K562 (cell line): Measurements from ENCODE around the gene CAMK1D. TPM values are rescaled to one million over a fixed set of nuclear protein-coding genes. Genes with fewer than 3 reads are reported as not detected.

Experiments used
- ATAC-seq: fragments of 200-7000 bp; cut with Tn5 transposase; 3 replicates; pipeline ENCODE4 v1.9.1; 2020; ENCODE audit warnings: moderate library complexity
- BruUV-seq: library from RNA; stranded (reverse); fragments of 400-500 nt; replicated peaks from 2 replicates; lab custom pipeline; 2021; lab: Mats Ljungman, UMichigan
- CTCF ChIA-PET: fragments of 300-600 bp; formaldehyde crosslinking; extraction: SDS; loops from one replicate; lab custom pipeline; 2021; ENCODE audit warnings: low intra/inter-chr PET ratio; lab: Yijun Ruan, JAX
- POLR2A ChIA-PET: fragments of 300-600, 350-650 bp; sonication (Branson Sonifier 250); formaldehyde crosslinking; extraction: SDS; loops from one replicate; lab custom pipeline; 2021; ENCODE audit warnings: antibody characterized with exemption, inconsistent platforms; lab: Yijun Ruan, JAX
- DNase-seq, 4 experiments: peaks; one replicate each; pipeline versions ENCODE4 v3.0.0 to v3.0.0-alpha.2; 2011 to 2018; ENCODE audit warnings: low spot score in 3 of 4, mixed read lengths in 3 of 4; ENCODE audit errors: extremely low read depth in 1 of 4
- FAIRE-seq: peaks from 2 replicates; lab custom pipeline; 2011; peaks lifted over from hg19 to GRCh38; lab: Jason Lieb, UNC
- H2AFZ ChIP-seq: 2 replicates; pipeline ENCODE4 v1.6.0; 2011; ENCODE audit warnings: low read depth, low read length, control low read depth, inconsistent platforms
- H3K27ac ChIP-seq: fragments of 200-600 bp; 3 replicates; pipeline ENCODE4 v1.8.0; 2011; ENCODE audit warnings: low read depth, mild to moderate bottlenecking, control low read depth, inconsistent platforms, low read length, moderate library complexity, mixed read lengths; ENCODE audit errors: extremely low read depth
- H3K27me3 ChIP-seq, 2 experiments: fragments of 300-600 bp in 1 of 2; 2 replicates in 1 of 2; 3 replicates in 1 of 2; pipeline versions ENCODE4 v1.6.0 to v1.8.0; 2011; ENCODE audit warnings: inconsistent platforms in 2 of 2, low read length in 2 of 2, mild to moderate bottlenecking in 1 of 2, mixed read lengths in 1 of 2, moderate library complexity in 1 of 2; ENCODE audit not compliant: control insufficient read depth in 2 of 2, insufficient read depth in 2 of 2
- H3K36me3 ChIP-seq: fragments of 300-600 bp; 3 replicates; pipeline ENCODE4 v1.8.0; 2011; ENCODE audit warnings: mild to moderate bottlenecking, low read length, inconsistent platforms; ENCODE audit not compliant: control insufficient read depth, insufficient read depth
- H3K4me1 ChIP-seq, 2 experiments: fragments of 200-600 bp in 1 of 2; replicated peaks in 1 of 2; 2 replicates in 1 of 2; 3 replicates in 1 of 2; pipeline versions ENCODE4 v1.5.1 to v1.8.0; 2011; ENCODE audit warnings: inconsistent platforms in 2 of 2, low read length in 2 of 2, mild to moderate bottlenecking in 1 of 2, mixed read lengths in 1 of 2, moderate library complexity in 1 of 2; ENCODE audit not compliant: control insufficient read depth in 2 of 2, insufficient read depth in 2 of 2
- H3K4me2 ChIP-seq: 2 replicates; pipeline ENCODE4 v1.6.1; 2011; ENCODE audit warnings: low read length, control low read depth, inconsistent platforms, mixed read lengths; ENCODE audit not compliant: insufficient read depth
- H3K4me3 ChIP-seq: fragments of 200-600 bp; sonication (generic), shearing (Covaris generic); 2 replicates; pipeline ENCODE4 v1.5.1; 2016; ENCODE audit warnings: control low read depth, inconsistent platforms
- H3K79me2 ChIP-seq: fragments of 200-600 bp; 3 replicates; pipeline ENCODE4 v1.8.0; 2011; ENCODE audit warnings: low read length, inconsistent platforms; ENCODE audit not compliant: control insufficient read depth, insufficient read depth
- H3K9ac ChIP-seq, 2 experiments: 2 replicates each; pipeline versions ENCODE4 v1.6.0 to v1.6.1; 2011; ENCODE audit warnings: low read depth in 2 of 2, low read length in 2 of 2, control low read depth in 1 of 2, inconsistent platforms in 1 of 2, mild to moderate bottlenecking in 1 of 2, mixed read lengths in 1 of 2; ENCODE audit not compliant: insufficient read depth in 1 of 2
- H3K9me1 ChIP-seq: one replicate; pipeline ENCODE4 v1.6.0; 2011; ENCODE audit warnings: inconsistent platforms, mild to moderate bottlenecking, low read length, moderate library complexity; ENCODE audit not compliant: control insufficient read depth, insufficient read depth
- H3K9me3 ChIP-seq: replicated peaks from 2 replicates; pipeline ENCODE4 v1.5.1; 2011; ENCODE audit warnings: low read depth, low read length, inconsistent platforms; ENCODE audit not compliant: control insufficient read depth, insufficient read depth
- H4K20me1 ChIP-seq: replicated peaks from 2 replicates; pipeline ENCODE4 v1.6.1; 2011; ENCODE audit warnings: low read length, inconsistent platforms, mixed read lengths; ENCODE audit not compliant: control insufficient read depth, insufficient read depth
- FUS ChIP-seq: fragments of 200-400 bp; formaldehyde crosslinking; optimal IDR thresholded peaks from 2 replicates; pipeline ENCODE3; 2017; ENCODE audit warnings: low read depth, low read length
- KAT8 ChIP-seq: fragments of 450-650 bp; IDR thresholded peaks from 2 replicates; pipeline ENCODE4 v1.6.1; 2016; ENCODE audit warnings: low read depth, mild to moderate bottlenecking
- MAZ ChIP-seq, 2 experiments: fragments of 450-650 bp in 1 of 2; sonication (generic) in 1 of 2; formaldehyde crosslinking; IDR thresholded peaks in 1 of 2; conservative IDR thresholded peaks in 1 of 2; 2 replicates each; pipeline versions ENCODE4 v1.4.0 to v1.5.0; 2020; ENCODE audit warnings: mild to moderate bottlenecking in 1 of 2, missing genetic modification reagents in 1 of 2
- NCOA1 ChIP-seq: fragments of 450-650 bp; IDR thresholded peaks from 2 replicates; pipeline ENCODE4 v1.6.1; 2016; ENCODE audit warnings: low read depth
- PCBP2 ChIP-seq: fragments of 200-400 bp; formaldehyde crosslinking; IDR thresholded peaks from 2 replicates; pipeline ENCODE4 v1.6.1; 2018; ENCODE audit warnings: low read length, low read depth, mild to moderate bottlenecking, moderate library complexity; ENCODE audit not compliant: poor library complexity, severe bottlenecking
- PHF8 ChIP-seq: fragments of 200-600 bp; sonication (generic); IDR thresholded peaks from 2 replicates; pipeline ENCODE4 v1.6.1; 2012; ENCODE audit warnings: mixed run types, mild to moderate bottlenecking, inconsistent platforms, low read length, moderate library complexity, borderline replicate concordance
- SMARCE1 ChIP-seq: fragments of 450-650 bp; IDR thresholded peaks from 2 replicates; pipeline ENCODE4 v1.7.1; 2016; ENCODE audit warnings: mild to moderate bottlenecking
- SMC3 ChIP-seq: conservative IDR thresholded peaks from 2 replicates; pipeline ENCODE4 v1.6.1; 2011; ENCODE audit warnings: low read depth, low read length, improper control_type of control experiment; ENCODE audit not compliant: insufficient read depth
- SRF ChIP-seq, 2 experiments: fragments of 250-450, 450-650 bp in 1 of 2; sonication (Bioruptor Pico) in 1 of 2; sonication (generic) in 1 of 2; formaldehyde crosslinking; IDR thresholded peaks; 2 replicates each; pipeline versions ENCODE4 v1.5.0 to v1.5.1; 2020 to 2022; ENCODE audit warnings: mild to moderate bottlenecking in 1 of 2, missing genetic modification reagents in 1 of 2
- TCFL5 ChIP-seq: fragments of 250-450 bp; sonication (Bioruptor Pico); conservative IDR thresholded peaks from 2 replicates; pipeline ENCODE4 v1.6.1; 2021; ENCODE audit warnings: mild to moderate bottlenecking, moderate library complexity, matching md5 sums
- ZNF3 ChIP-seq: fragments of 250-450 bp; sonication (Bioruptor Pico); IDR thresholded peaks from 2 replicates; pipeline ENCODE4 v1.5.0; 2021; ENCODE audit warnings: mild to moderate bottlenecking, moderate library complexity
- ZNF324 ChIP-seq: fragments of 250-450 bp; sonication (Bioruptor Pico); IDR thresholded peaks from 2 replicates; pipeline ENCODE4 v1.4.0; 2020; ENCODE audit warnings: mild to moderate bottlenecking
- ZNF583 ChIP-seq: fragments of 250-450 bp; sonication (Bioruptor Pico); IDR thresholded peaks from 2 replicates; pipeline ENCODE4 v1.4.0; 2020
- ZNF644 ChIP-seq: fragments of 200-800 bp; sonication (Bioruptor generic); IDR thresholded peaks from 2 replicates; pipeline ENCODE4 v1.6.1; 2016; ENCODE audit warnings: low read depth, missing genetic modification characterization, missing compliant biosample characterization
- WGBS: fragments of 100-300 bp; shearing (Covaris generic); methylation state at CpG from one replicate; pipeline ENCODE4 v1.1.6; 2016; ENCODE audit warnings: low coverage, mixed read lengths; ENCODE audit not compliant: insufficient coverage; ENCODE audit errors: missing lambda C conversion rate; 5-methylcytosine and 5-hydroxymethylcytosine counted together
- in situ Hi-C: fragments of 300-500 bp; cut with MboI; formaldehyde crosslinking; loops from 4 replicates; pipeline ENCODE4 v1.15.0; 2018; ENCODE audit warnings: inconsistent platforms, mixed read lengths
- intact Hi-C: fragments of 100-400 bp; cut with micrococcal nuclease; formaldehyde crosslinking; loops from 2 replicates; pipeline ENCODE4 v1.14.2; 2022
- polyA plus RNA-seq, 8 experiments: library from polyadenylated mRNA; depleted of rRNA in 4 of 8; stranded (reverse) in 5 of 8; unstranded in 3 of 8; fragments of >200 nt; fragmentation: Nextera tagmentation in 2 of 8; fragmentation: Illumina TruSeq in 1 of 8; extraction: Ambion mirVana in 2 of 8; extraction: Trizol in 1 of 8; gene quantifications; 2 replicates each; pipeline versions ENCODE4 v1.2.1 to v1.2.3, GENCODE V29; 2011 to 2014; ENCODE audit warnings: inconsistent platforms in 1 of 8, missing spikeins in 1 of 8
- total RNA-seq, 7 experiments: library from RNA; depleted of rRNA in 6 of 7; stranded (reverse); fragments of >200 nt in 6 of 7; fragmentation: Illumina TruSeq in 2 of 7; extraction: Trizol in 2 of 7; gene quantifications; 2 replicates each; pipeline versions ENCODE4 v1.2.1 to v1.2.3, GENCODE V29; 2011 to 2021; ENCODE audit warnings: low replicate concordance in 1 of 7
- TF ChIP-seq, protein P1 (sequence below): sonication (generic); formaldehyde crosslinking; IDR thresholded peaks from 2 replicates; pipeline ENCODE4 v1.8.0; 2022; ENCODE audit warnings: mild to moderate bottlenecking, low read depth, missing genetic modification reagents
- TF ChIP-seq, protein P2 (sequence below): conservative IDR thresholded peaks from 2 replicates; pipeline ENCODE4 v1.6.1; 2011; ENCODE audit warnings: low read depth, mild to moderate bottlenecking, low read length; ENCODE audit not compliant: control insufficient read depth

The CAMK1D gene
- total and polyA plus RNA-seq, 9 of the 15 experiments (the other 6 are each of a cell fraction or from before 2014, with no cell fraction given), result 0.12 to 0.24 (median 0.20) TPM; not detected in 5

DNA sequence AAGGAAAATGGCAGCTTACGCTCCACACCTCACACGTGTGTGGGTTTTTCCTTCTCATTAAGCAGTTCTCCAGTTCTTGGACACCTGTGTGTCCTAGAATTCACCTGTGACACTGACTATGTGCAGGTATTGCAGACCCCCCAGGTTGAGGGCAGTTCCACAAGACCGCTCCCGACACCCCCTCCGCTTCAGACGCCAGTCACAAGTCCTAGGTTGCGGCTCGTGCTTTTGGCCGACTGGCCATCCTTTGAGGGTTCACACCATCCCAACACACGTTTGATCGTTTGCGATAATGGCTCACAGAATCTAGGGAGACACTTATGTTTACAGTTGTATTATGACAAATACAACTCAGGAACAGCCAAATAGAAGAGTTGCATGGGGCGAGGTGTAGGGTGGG is 44.5 kb downstream of the CAMK1D start:
- Histone ChIP-seq H3K9me3 (peaks cover 2% of the 10 kb centered on the region; the same call in 1 of the 2 replicates), H3K27me3 (peaks cover 27 to 55% of the 10 kb centered on the region in 2 experiments; a peak in 4 of 5 replicates), H3K4me2 (no peak overlapping the region), H3K4me3 (no peak overlapping the region), H3K27ac (no peak overlapping the region), H3K36me3 (no peaks in the 10 kb centered on the region), H3K79me2 (no peaks in the 10 kb centered on the region), H3K9me1 (no peaks in the 10 kb centered on the region), H2AFZ (no peak overlapping the region), H4K20me1 (no peaks in the 10 kb centered on the region), H3K4me1 (no peaks in the 10 kb centered on the region), H3K9ac (no peak overlapping the region)
- no peak for FAIRE-seq
- DNase-seq, result no peak
- TF ChIP-seq MAZ (CRISPR knock-in tag; conservative IDR thresholded peaks at IDR 0.05 in 1 of 2, IDR thresholded peaks at IDR 0.05 in 1 of 2), result no peak
- TF ChIP-seq FUS, result no peak
- TF ChIP-seq ZNF3, result no peak
- TF ChIP-seq SMARCE1, result no peak
- TF ChIP-seq, protein P1, sequence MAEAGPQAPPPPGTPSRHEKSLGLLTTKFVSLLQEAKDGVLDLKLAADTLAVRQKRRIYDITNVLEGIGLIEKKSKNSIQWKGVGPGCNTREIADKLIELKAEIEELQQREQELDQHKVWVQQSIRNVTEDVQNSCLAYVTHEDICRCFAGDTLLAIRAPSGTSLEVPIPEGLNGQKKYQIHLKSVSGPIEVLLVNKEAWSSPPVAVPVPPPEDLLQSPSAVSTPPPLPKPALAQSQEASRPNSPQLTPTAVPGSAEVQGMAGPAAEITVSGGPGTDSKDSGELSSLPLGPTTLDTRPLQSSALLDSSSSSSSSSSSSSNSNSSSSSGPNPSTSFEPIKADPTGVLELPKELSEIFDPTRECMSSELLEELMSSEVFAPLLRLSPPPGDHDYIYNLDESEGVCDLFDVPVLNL (CRISPR knock-in tag), result no peak
- no peak for TF ChIP-seq ZNF324 (CRISPR knock-in tag)
- no peak for TF ChIP-seq ZNF583 (CRISPR knock-in tag)
- TF ChIP-seq SRF (CRISPR knock-in tag; IDR thresholded peaks at IDR 0.05), result no peak
- no peak for TF ChIP-seq PHF8
- no peak for TF ChIP-seq NCOA1
- TF ChIP-seq TCFL5, result no peak
- TF ChIP-seq, protein P2, sequence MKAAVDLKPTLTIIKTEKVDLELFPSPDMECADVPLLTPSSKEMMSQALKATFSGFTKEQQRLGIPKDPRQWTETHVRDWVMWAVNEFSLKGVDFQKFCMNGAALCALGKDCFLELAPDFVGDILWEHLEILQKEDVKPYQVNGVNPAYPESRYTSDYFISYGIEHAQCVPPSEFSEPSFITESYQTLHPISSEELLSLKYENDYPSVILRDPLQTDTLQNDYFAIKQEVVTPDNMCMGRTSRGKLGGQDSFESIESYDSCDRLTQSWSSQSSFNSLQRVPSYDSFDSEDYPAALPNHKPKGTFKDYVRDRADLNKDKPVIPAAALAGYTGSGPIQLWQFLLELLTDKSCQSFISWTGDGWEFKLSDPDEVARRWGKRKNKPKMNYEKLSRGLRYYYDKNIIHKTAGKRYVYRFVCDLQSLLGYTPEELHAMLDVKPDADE, result no peak
- TF ChIP-seq SMC3, result no peak
- TF ChIP-seq PCBP2, result no peak
- TF ChIP-seq ZNF644 (tag), result no peak
- no peak for TF ChIP-seq KAT8
- intact Hi-C loops, result no loop called here
- ChIA-PET CTCF (no interaction called here), POLR2A (no interaction called here)
- 3% methylated on average over 13 of the region's 13 CpGs for WGBS
- BruUV-seq, result no TSS peak
- in situ Hi-C loops, result no loop called here
- no peak for ATAC-seq
